Fibroblast of skin of right biceps (primary cell): ENCODE results near the gene KRTAP20-1.
A peak's percentile ranks its signal among the peaks of the same experiment; 100 is the strongest.

Experiments used
- DNase-seq: peaks from one replicate; pipeline ENCODE4 v3.0.0-alpha.2; 2013

KRTAP20-1 gene, protein sequence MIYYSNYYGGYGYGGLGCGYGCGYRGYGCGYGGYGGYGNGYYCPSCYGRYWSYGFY

DNA sequence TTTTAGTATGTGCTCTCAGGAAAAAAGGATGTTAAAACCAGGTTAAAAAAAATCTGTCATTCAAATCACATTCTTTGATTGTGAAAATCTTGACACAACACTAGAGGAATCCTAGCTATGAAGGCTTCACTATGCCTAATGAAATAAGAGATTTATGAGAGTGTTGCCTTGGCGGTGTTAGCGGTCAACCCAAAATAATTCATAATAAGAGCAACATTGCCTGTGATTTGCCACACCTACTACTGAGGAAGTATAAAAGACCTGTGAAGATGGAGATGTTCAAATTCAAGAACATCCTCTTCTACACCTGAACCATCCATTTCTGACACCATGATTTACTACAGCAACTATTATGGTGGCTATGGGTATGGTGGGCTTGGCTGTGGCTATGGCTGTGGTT, at the start of gene KRTAP20-1:
Gene KRTAP20-1, plus strand, starts transcription at position 301 of the 400 bp plus-strand sequence. Its CDS starts 30 bp downstream, at position 331.
- no peak for DNase-seq

DNA sequence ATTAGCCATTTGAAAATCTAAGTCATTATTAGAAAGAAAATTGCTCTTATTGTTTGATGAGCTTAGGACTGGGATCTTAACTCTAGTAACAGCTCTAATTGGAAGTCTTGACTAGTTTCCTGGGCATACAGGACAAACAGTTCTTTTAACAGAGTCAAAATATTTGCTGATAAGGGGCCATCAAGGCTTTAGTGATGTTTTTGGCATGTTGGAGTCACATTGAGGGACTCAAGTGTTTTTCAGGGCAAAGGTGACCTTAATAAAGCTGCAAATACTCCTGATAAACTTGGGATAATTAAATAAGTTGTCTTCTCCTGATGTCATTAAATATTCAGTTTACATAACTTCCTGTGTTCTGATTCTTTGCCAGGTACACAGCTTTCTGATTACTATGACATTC, 48.6 kb upstream of the KRTAP20-1 start:
- no peak for DNase-seq

- peak; percentile 1 for DNase-seq
Observed at GRCh38 chr21:30577766-30578165, 38.5 kb upstream of the KRTAP20-1 start.

DNA sequence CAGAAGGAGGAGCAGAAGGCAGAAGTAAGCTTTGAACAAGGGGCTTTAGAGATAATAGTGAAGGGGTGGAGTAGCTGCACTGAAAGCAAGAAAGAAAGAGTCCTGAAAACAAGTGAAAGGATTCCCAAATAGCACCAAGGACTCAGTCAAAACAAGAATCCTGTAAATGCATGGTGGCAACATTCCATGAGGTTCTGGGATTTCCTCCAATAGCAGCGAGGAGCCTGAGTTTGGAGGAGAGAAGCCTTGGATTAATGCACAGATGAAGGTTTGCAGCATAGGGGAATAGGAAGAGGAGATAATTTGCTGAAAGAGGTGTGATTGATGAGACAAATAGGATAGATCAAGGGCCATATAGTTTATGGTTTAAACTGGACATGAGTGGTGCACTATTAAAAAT, 36.9 kb upstream of the KRTAP20-1 start:
- no peak for DNase-seq

GRCh38 chr21:30580132-30580531, 36.1 kb upstream of the KRTAP20-1 start:
- no peak for DNase-seq

GRCh38 chr21:30582870-30583269, 33.4 kb upstream of the KRTAP20-1 start:
- no peak for DNase-seq

DNA sequence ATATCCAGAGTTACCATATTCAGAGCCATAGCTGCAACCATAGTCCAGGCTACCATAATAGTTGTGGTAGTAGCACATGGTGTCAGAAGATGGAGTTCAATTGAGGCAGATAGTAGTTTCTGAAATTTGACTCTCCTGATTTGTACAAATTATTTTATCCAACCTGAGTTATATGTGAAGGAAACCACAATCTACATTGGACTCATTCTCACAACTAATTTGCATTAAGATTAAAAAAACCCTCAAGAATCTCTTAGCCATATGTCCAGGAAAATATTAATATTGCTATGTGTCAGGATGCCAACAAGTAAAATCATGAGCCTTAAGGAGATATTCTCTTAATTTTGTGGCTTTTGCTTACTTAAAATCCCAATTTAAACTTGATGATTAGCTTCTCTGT, 25.9 kb upstream of the KRTAP20-1 start, which contains the start of gene KRTAP22-2:
Gene KRTAP22-2, minus strand, starts transcription at position 101 of the 400 bp plus-strand sequence.
- no peak for DNase-seq

- DNase-seq = no peak
Observed at GRCh38 chr21:30592140-30592539, 24.1 kb upstream of the KRTAP20-1 start, which contains the start of gene KRTAP6-3. KRTAP6-3 (plus strand) TSS chr21:30592440; CDS start chr21:30592446, 6 bp downstream.

DNA sequence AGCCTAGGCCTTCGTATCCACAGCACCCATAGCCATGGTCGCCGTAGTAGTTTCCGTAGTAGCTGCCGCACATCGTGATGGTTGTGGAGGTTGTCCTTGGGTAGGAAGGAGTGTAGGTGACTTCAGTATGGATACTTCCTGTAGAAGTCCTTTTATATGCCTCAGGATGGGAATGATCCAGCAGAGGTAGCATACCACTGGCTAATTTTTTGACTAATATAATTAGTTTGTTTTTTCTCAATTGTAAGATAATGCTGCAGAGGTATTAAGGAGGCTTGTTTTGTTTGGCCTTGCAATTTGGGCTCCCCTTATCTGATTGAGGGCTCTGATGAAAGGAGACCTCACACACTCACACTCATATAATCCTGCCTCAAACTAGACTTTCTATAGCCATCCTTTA, 17.4 kb upstream of the KRTAP20-1 start, which contains the start of gene KRTAP6-2:
Gene KRTAP6-2, minus strand, starts transcription at position 101 of the 400 bp plus-strand sequence. Its CDS starts 28 bp downstream, at position 73.
- DNase-seq = no peak

DNA sequence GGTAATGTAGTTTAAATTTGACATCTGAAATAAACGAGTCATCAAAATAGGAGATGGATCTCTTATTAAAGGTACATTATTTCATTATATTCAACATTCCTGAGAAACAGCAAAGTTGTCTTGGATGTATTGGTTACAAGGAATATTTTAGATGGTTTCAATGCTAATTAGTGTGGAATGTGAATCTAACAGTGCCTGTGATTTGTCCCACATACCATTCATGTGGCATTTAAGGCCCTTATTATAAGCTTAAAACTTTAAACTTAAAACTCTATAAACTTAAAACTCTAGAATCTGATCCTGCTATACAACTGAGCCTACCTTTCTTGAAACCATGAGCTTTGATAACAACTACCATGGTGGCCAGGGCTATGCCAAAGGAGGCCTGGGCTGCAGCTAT, 15.4 kb upstream of the KRTAP20-1 start, which contains the start of gene KRTAP22-1:
Gene KRTAP22-1, plus strand, starts transcription at position 301 of the 400 bp plus-strand sequence.
- no peak for DNase-seq

DNA sequence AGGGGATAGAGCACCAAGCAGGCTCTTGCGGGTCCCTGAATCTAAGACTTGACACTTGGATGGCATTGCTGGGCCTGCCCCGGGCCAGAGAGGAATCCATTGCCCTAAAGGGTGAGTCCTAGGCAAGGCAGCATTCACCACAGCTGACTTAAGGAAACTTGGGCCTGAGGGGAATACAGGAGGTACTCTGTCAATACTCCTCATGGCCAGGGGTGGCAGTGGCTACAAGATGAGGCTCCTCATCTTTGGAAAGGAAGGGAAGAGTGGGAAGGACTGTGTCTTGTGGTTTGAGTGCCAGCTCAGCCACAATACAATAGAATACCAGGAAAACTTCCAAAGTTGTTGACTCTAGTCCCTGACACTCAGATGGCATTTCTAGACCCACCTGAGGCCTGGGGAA, 10.3 kb upstream of the KRTAP20-1 start:
- DNase-seq = no peak

DNA sequence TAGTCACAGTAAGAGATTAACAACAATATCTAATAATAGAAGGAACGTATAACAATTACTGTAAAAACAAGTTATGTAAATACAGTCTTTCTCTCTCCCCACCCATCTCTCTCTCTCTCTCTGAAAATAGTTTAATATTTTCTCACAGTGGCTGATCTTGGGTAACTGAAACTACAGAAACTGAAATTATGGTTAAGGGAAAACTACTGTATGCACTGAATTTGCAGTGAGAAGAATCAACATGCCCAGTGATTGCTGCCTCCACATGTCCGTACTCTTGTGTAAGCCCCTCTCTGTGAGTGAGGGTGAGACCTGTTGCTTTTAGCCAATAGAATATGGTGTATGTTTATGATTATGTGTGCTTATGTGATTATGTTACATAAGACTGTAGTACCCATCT, 4.1 kb upstream of the KRTAP20-1 start:
- no peak for DNase-seq

DNA sequence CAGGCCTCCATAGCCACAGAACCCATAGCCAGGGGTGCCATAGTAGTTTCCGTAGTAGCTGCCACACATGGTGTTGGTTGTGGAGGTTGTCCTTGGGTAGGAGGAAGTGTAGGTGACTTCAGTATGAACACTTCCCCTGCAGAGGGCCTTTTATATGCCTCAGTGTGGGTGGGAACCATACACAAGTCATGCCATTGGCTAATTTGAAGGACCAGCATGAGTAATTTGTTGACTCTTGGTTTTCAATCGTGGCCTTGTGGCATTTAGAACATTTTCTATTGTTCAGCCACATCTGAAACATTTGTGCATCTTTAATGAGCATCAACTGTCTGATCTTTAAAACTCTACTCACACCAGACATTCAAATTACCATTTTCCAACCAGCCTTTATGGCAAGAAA, 2.4 kb upstream of the KRTAP20-1 start, which contains the start of gene KRTAP6-1:
Gene KRTAP6-1, minus strand, starts transcription at position 95 of the 400 bp plus-strand sequence. Its CDS starts 26 bp downstream, at position 69.
- DNase-seq = no peak

- DNase-seq = no peak
Observed at GRCh38 chr21:30615199-30615598, 1.0 kb upstream of the KRTAP20-1 start.

- DNase-seq = no peak
Observed at GRCh38 chr21:30620080-30620479, 3.9 kb downstream of the KRTAP20-1 start.

DNA sequence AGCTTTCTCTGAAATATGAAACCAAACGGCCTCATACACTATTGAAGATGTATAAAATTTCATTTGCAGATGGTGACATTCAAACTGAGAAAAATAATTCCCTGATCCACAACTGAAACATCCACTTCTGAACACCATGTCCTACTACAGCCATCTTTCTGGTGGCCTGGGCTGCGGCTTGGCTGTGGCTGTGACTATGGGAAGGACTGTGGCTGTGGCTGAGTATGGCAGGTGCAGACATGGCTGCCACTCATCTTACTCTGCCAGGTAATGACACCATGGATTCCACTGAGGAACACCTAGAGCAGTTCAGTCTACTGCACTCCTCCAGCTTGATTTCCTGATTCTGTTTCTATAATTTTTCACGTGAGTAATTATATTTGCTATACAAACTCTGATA, 4.3 kb downstream of the KRTAP20-1 start, which contains the start of gene KRTAP20-4:
Gene KRTAP20-4, plus strand, starts transcription at position 106 of the 400 bp plus-strand sequence.
- DNase-seq = no peak

- no peak for DNase-seq
Observed at GRCh38 chr21:30623362-30623761, 7.1 kb downstream of the KRTAP20-1 start.

DNA sequence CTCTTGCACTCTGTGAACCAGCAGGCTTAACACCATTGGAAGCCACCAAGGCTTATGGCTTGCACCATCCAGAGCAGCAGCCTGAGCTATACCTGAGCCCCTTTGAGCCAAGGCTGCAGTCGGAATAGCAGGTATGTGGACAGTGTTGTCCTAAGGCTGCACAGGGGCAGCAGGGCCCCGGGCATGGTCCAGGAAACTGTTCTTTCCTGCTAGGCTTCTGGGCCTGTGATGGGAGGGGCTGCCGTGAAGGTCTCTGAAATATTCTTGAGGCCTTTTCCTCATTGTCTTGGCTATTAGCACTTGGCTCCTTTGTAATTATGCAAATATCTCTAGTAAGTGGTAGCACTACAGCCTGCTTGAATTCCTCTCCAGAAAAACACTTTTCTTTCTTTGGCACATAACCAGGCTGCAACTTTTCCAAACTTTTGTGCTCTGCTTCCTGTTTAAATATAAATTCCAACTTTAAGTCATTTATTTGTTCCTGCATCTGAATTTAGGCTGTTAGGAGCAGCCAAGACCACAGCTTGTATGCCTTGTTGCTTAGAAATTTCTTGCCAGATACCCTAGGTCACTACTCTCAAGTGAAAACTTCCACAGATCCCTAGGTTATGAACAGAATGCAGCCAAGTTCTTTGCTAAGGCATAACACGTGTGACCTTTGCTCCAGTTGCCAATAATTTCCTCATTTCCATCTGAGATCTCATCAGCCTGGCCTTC, 9.4 kb downstream of the KRTAP20-1 start:
- DNase-seq = no peak

DNA sequence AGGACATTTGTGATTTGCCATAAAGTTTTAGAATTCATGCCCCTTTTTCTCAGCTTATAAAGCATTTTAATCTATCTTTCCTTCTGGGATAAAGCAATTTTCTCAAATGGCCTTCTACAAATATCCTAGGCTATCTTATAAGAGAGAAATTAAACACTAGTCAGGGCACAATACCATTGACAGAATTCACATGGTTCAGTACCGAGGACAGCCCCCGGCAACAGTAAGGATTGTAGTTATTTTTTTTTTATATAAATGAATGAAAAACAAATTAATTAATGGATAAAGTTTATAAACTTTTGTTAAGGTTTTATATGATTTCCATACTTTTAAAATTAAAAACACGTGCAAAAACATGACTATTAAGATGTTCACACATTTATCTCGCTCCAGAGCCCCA, 11.9 kb downstream of the KRTAP20-1 start:
- no peak for DNase-seq

GRCh38 chr21:30629200-30629599, 13.0 kb downstream of the KRTAP20-1 start:
- no peak for DNase-seq

DNA sequence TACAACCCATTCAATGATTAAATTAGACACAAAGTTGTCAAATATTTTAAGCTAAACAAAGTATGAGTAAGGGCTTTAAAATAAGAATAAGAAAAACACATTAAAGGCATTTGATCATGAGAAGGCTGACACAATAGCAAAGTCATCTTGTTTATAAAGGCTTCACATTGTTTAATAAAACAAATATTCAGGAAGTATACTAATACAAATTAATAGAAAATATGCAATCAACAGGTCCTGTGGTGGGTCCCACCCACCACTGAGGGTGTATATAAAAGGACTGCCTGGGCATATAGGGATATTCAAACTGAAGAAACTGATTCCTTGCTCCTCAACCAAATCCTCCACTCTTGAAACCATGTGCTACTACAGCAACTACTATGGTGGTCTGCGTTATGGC, 18.7 kb downstream of the KRTAP20-1 start, which contains the start of gene KRTAP20-2:
Gene KRTAP20-2, plus strand, starts transcription at position 301 of the 400 bp plus-strand sequence. Its CDS starts 58 bp downstream, at position 359.
- no peak for DNase-seq

DNA sequence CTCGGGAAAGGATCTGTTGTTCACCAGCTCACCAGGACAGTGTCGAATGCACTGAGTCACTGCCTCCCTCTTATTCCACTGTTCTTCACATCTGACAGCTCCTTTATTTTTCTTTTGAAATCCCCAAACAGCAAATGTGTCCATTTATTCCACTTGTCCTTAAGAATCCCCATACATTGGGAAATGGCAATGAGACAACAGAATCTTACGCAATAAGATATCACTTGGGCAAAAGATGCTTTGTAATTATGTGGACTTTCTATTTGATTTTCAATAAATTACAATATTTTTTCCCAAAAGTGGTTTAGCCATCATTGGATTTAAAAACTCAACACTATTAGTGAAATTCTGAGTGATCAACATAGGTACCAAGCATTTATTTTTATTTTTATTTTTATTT, 22.5 kb downstream of the KRTAP20-1 start:
- no peak for DNase-seq

DNA sequence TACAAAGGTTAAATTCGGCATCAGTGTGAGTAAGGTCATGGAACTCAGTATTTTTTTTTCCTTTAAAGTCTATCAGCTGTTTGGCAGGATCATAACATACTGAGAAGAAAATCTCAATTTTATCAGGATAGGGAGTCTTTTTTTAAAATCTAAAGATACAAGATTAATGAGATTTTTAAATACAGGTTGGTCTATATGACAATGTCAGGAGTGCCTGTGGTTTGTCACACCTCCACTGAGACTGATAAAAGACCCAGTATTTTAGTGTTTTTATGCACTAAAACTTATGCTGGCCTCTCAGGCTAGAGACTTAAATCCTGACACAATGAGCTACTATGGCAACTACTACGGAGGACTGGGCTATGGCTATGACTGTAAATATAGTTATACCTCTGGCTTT, 26.3 kb downstream of the KRTAP20-1 start, which contains the start of gene KRTAP20-3:
Gene KRTAP20-3, plus strand, starts transcription at position 301 of the 400 bp plus-strand sequence.
- DNase-seq = no peak

DNA sequence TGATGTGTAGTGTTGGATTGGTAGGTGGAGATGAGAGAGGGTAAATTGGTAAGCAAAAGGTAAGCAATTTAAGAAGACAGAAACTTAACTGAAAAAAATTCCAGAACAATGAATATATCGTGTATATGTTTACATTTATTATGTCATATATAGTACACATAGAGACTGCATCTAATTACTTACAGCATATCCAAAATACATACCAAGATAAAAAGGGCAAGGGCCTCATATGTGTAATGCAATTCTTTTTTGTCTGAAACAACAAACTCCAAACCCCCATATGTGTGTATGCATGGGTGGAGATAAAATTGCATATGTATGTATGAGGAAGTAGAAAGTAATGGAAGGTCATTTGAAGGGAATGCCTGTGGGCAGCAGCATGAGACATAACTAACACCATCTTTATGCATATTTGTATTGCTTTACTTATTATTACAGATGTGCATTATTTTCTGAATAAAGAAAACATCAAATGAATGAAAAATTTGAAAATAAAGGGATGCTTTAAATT, 30.7 kb downstream of the KRTAP20-1 start:
- DNase-seq = no peak
